Neuron (in vitro differentiated cells): Measurements from ENCODE around the gene RAB4A.
"Not testable (repeated sequence)": the region's sequence is repeated elsewhere in the genome, so short reads cannot be mapped to it uniquely, and the experiment has no call there.

Source experiments
- H2AFZ ChIP-seq: one replicate; pipeline ENCODE4 v1.6.1; 2013; ENCODE audit warnings: low read depth, mild to moderate bottlenecking, inconsistent platforms, low read length, moderate library complexity
- H3K27me3 ChIP-seq: one replicate; pipeline ENCODE4 v1.6.1; 2013; ENCODE audit warnings: low read length; ENCODE audit not compliant: insufficient read depth
- H3K36me3 ChIP-seq: one replicate; pipeline ENCODE4 v1.6.1; 2013; ENCODE audit warnings: low read length; ENCODE audit not compliant: insufficient read depth
- H3K4me1 ChIP-seq: one replicate; pipeline ENCODE4 v1.6.1; 2013; ENCODE audit warnings: low read length; ENCODE audit not compliant: insufficient read depth
- H3K4me3 ChIP-seq: 2 replicates; pipeline ENCODE4 v1.5.1; 2013; ENCODE audit warnings: mild to moderate bottlenecking, low read length, moderate library complexity
- H3K9me3 ChIP-seq: one replicate; pipeline ENCODE4 v1.6.1; 2013; ENCODE audit warnings: low read length

Gene RAB4A

GRCh38 chr1:229323885-229324553, 53.1 kb downstream of the RAB4A start:
- Histone ChIP-seq H3K4me3 (no peak overlapping the region), H3K36me3 (peaks cover 39% of the 10 kb centered on the region), H2AFZ (no peak overlapping the region), H3K4me1 (no peaks in the 10 kb centered on the region), H3K9me3 (peaks cover 7% of the 10 kb centered on the region), H3K27me3 (no peaks in the 10 kb centered on the region)

GRCh38 chr1:229325401-229325800, 54.5 kb downstream of the RAB4A start:
- Histone ChIP-seq H2AFZ (no peak overlapping the region), H3K36me3 (peaks cover 36% of the 10 kb centered on the region), H3K9me3 (no peaks in the 10 kb centered on the region), H3K4me1 (no peaks in the 10 kb centered on the region), H3K4me3 (no peak overlapping the region), H3K27me3 (no peaks in the 10 kb centered on the region)

DNA sequence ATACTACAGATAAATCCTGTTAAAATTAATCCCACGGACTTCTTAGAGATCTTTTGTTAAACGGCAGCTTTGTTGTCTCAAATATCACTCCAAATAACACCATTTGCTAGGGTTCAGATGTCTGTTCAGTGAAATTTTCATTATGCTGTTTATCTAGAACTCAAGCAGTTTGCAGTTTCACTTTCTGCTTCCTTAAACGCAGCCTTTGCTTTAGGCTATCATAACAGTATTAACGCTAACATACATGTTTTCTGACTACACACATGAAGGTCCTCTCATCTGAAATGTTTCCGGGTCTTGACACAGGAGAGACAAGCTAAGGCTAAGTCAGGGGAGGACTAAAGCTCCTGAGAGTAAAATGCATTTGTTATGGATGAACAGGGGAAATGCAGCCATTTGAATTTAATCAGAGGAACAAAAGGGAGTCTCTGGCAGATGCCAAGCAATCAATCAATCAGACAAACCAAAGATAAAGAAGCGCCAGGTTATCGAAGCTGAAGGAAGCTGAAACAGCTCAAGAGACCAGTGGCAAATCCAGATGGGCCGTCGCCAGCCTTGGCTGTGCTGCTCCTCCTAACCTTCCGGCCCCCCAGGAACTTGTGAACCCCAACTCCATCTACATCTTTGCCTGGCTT, 55.1 kb downstream of the RAB4A start:
- H3K4me1 ChIP-seq, result no peaks in the 10 kb centered on the region
- peaks cover 36% of the 10 kb centered on the region for H3K36me3 ChIP-seq
- H3K9me3 ChIP-seq, result no peaks in the 10 kb centered on the region
- H3K4me3 ChIP-seq, result no peak overlapping the region
- H2AFZ ChIP-seq, result no peak overlapping the region
- H3K27me3 ChIP-seq, result no peaks in the 10 kb centered on the region

DNA sequence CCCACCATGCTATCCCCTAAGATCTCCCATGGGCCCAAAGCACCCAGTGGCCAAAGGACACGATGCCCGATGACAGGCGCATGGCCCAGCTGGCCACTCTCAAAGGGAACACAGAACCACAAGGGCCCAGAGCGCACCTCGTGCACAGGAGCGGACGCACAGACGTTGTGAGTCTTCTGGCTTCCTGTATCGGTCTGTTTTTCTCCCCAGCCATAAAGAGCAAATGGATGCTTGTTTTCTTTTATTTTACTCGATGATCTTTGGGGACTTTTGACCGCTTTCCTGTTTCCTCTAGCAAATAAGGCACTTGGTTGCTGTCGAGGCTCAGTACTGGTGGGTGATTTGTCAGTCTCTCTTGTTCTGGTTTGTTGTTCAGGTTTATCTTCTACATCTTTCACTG, 55.7 kb downstream of the RAB4A start:
- Histone ChIP-seq H2AFZ (no peak overlapping the region), H3K36me3 (peaks cover 36% of the 10 kb centered on the region), H3K4me1 (no peaks in the 10 kb centered on the region), H3K9me3 (no peaks in the 10 kb centered on the region), H3K4me3 (no peak overlapping the region), H3K27me3 (no peaks in the 10 kb centered on the region)

DNA sequence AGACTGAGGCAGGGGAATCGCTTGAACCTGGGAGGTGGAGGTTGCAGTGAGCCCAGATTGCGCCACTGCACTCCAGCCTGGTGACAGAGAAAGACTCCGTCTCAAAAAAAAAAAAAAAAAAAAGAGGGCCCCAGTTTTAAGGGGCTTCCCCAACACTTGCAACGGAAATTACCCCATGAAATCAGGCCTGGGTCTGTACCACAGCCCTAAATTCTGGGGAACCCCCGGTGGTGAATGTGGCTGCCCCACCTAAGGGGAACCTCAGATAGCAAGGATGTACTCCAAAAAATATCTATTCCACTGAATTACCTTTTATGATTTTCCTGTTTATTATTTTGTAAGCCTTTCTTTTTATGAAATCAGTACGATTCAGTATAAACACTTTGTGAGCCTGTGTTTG, 56.9 kb downstream of the RAB4A start:
- not testable (repeated sequence) for H3K4me1 ChIP-seq, H3K27me3 ChIP-seq, H3K9me3 ChIP-seq, H2AFZ ChIP-seq, H3K4me3 ChIP-seq
- peaks cover 36% of the 10 kb centered on the region for H3K36me3 ChIP-seq

DNA sequence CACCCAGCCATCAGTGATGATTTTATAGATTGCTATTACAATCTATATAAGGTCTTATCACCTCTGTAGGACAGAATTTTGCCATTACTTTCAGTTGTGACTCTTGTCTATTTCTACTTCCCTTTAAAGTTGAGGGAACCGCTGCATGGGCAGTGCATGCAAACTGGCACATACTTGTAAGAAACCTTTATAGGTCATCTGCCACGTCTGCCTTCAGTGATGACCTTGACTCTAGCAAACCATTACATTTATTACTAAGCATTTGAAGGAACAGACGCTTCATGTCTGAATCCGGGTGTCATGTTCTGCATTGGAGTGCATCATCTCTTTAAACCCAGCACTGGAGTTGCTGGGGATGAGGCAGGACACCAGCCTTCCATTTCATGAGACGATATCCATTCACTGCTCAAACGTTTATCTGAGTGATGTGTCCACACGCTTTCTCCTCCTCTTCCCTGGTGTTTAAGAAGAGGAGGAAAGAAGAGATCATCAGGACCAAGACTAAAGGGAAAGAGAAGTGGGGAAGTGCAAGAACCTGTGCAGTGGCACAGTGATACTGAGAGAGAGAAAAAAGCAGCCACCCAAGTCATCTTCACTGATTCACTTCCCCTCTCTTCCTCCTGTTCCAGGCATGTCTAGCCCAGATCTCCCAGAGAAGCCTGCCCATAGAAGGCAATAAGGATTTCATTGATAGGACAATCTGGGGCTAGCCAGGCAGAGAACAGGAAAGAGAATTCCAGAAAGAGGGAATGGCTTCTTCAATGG, 57.9 kb downstream of the RAB4A start:
- Histone ChIP-seq H3K27me3 (no peaks in the 10 kb centered on the region), H3K36me3 (peaks cover 26% of the 10 kb centered on the region), H3K4me3 (no peak overlapping the region), H3K4me1 (no peaks in the 10 kb centered on the region), H3K9me3 (no peaks in the 10 kb centered on the region), H2AFZ (no peak overlapping the region)

GRCh38 chr1:229334269-229334668, 63.4 kb downstream of the RAB4A start:
- Histone ChIP-seq H2AFZ (no peak overlapping the region), H3K9me3 (peaks cover 10% of the 10 kb centered on the region), H3K36me3 (peaks cover 8% of the 10 kb centered on the region), H3K4me1 (no peaks in the 10 kb centered on the region), H3K4me3 (no peak overlapping the region), H3K27me3 (no peaks in the 10 kb centered on the region)

DNA sequence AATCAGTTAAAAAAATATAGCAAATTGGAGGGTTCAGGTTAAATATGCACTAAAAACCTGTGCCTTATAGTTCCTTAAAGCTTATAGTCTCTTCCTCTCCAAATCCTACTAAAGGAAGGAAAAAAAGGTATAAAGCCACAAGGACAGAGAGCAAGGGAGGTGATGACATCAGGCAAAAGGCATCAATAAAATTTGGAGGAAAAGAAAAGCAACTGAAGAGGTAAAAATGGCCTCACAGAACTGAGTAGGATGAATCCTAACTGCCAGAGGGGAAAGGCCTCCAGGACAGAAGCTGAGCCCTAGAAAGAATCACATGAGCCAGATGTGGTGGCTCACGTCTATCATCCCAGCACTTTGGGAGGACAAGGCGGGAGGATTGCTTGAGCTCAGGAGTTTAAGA, 63.8 kb downstream of the RAB4A start:
- H2AFZ ChIP-seq, result no peak overlapping the region
- H3K4me3 ChIP-seq, result no peak overlapping the region
- no peaks in the 10 kb centered on the region for H3K4me1 ChIP-seq
- no peaks in the 10 kb centered on the region for H3K27me3 ChIP-seq
- H3K9me3 ChIP-seq, result peaks cover 10% of the 10 kb centered on the region
- H3K36me3 ChIP-seq, result peaks cover 11% of the 10 kb centered on the region

- Histone ChIP-seq H3K36me3 (peaks cover 7% of the 10 kb centered on the region), H3K9me3 (peaks cover 10% of the 10 kb centered on the region), H3K27me3 (no peaks in the 10 kb centered on the region), H2AFZ (no peak overlapping the region), H3K4me3 (no peak overlapping the region), H3K4me1 (peaks cover under 1% of the 10 kb centered on the region)
Measured at GRCh38 chr1:229336345-229336744, 65.4 kb downstream of the RAB4A start.

DNA sequence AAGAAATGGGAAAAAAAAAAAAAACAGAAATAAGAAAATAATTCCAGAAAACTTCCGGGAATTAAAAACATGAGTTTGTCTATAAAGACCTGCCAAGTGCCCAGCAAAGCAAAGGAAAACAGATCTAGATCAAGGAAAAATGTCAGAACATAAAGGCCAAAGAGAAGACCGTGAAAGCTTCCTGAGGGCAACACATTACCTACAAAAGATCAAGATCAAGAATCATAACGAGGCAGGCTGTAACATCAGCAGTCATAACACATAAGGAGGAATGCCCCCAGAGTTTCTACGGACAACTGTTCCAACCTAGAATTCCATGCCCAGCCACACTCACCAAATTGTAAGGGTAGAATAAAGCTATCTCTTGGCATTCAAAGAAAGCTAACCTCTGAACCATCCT, 68.2 kb downstream of the RAB4A start:
- peaks cover 7% of the 10 kb centered on the region for H3K36me3 ChIP-seq
- no peak overlapping the region for H3K4me3 ChIP-seq
- peaks cover 7% of the 10 kb centered on the region for H3K9me3 ChIP-seq
- no peak overlapping the region for H2AFZ ChIP-seq
- peaks cover 8% of the 10 kb centered on the region for H3K4me1 ChIP-seq
- no peaks in the 10 kb centered on the region for H3K27me3 ChIP-seq

DNA sequence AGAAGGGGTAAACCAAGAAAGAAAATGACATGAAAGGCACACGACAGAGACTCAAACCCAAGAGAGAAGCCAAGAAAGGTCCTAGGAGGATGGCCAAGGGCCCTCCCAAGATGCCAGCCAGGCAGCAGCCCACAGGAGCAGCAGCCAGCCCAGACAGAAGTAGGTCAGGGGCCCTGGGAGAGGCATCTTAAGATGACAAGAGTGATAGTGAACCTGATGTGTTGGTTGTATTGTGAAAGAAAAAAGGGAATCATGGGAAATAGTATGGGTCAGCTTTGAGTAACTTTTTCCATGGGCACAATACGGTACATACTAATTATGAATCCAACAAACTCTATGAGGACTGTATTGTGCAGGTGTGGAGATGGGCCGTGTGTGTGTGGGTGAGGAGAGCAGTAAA, 68.6 kb downstream of the RAB4A start:
- no peak overlapping the region for H2AFZ ChIP-seq
- peaks cover 8% of the 10 kb centered on the region for H3K4me1 ChIP-seq
- peaks cover 7% of the 10 kb centered on the region for H3K9me3 ChIP-seq
- peaks cover 7% of the 10 kb centered on the region for H3K36me3 ChIP-seq
- H3K4me3 ChIP-seq, result no peak overlapping the region
- H3K27me3 ChIP-seq, result no peaks in the 10 kb centered on the region

- Histone ChIP-seq H2AFZ (no peak overlapping the region), H3K4me3 (no peak overlapping the region), H3K27me3 (no peaks in the 10 kb centered on the region), H3K4me1 (peaks cover 8% of the 10 kb centered on the region), H3K36me3 (peaks cover 4% of the 10 kb centered on the region), H3K9me3 (peaks cover under 1% of the 10 kb centered on the region)
Measured at GRCh38 chr1:229340496-229340895, 69.6 kb downstream of the RAB4A start.
